Esophagus squamous epithelium (tissue), 4 donors: Measurements from ENCODE around the gene PDPK1.

Experiments used
- CTCF ChIP-seq, 6 experiments: fragments of 450-650 bp in 4 of 6; fragments of 200-600 bp in 2 of 6; sonication (generic) in 2 of 6; IDR thresholded peaks; one replicate each; pipeline ENCODE4 v1.5.1; 2016 to 2019; ENCODE audit warnings: antibody characterized with exemption in 6 of 6, mild to moderate bottlenecking in 4 of 6, moderate library complexity in 4 of 6
- POLR2A ChIP-seq, 4 donors: fragments of 450-650 bp; IDR thresholded peaks; one replicate each; pipeline ENCODE4 v1.6.1; 2017; ENCODE audit warnings: antibody characterized with exemption in 4 of 4, mild to moderate bottlenecking in 4 of 4, moderate library complexity in 3 of 4

DNA sequence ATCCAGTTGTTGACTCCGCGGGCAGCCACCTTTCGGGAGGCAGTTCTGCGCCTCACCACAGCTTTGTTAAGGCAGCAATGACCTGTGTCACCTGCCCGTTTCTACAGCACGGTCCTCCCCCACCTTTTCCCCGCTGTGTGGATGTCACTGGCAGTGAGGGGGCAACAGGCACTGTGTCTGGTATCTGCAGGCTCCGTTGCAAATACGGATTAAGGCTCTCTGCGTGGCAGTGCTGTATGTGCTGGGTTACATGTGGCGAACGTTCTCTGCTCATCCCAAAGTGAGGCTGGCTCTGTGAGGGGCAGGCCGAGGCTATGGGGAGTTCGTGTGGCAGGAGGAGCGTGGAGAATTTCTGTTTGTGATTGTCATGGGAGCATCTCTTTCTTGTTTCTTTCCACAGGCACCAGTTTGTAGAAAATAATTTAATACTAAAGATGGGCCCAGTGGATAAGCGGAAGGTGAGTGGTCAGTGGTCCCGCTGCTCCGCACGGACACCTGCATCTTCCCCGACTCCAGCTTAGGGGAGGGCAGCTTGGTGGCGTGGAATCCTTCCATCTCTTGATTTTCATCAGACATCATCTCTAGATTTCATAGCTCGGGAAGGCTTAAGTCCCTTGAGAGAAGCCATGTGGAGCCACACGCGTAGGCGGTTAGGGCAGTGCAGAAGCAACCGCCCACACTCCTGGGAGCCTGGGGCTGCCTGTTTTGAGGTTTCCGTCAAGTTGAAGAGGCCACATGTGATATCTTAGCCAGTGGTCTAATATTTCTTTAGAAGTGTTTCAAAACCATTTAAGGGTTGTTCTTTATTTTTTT lies 57.8 kb downstream of the PDPK1 start:
- TF ChIP-seq POLR2A (IDR thresholded peaks at IDR 0.05): no peak
- no peak for TF ChIP-seq CTCF (IDR thresholded peaks at IDR 0.05)
